ENCODE results near the gene UGT1A5. TPM values are rescaled to one million over a fixed set of nuclear protein-coding genes. Genes with fewer than 3 reads are reported as not detected.

UGT1A5 gene
- total and polyA plus RNA-seq, 2 of the 4 experiments (the other 2 are of a cell fraction): not detected

DNA sequence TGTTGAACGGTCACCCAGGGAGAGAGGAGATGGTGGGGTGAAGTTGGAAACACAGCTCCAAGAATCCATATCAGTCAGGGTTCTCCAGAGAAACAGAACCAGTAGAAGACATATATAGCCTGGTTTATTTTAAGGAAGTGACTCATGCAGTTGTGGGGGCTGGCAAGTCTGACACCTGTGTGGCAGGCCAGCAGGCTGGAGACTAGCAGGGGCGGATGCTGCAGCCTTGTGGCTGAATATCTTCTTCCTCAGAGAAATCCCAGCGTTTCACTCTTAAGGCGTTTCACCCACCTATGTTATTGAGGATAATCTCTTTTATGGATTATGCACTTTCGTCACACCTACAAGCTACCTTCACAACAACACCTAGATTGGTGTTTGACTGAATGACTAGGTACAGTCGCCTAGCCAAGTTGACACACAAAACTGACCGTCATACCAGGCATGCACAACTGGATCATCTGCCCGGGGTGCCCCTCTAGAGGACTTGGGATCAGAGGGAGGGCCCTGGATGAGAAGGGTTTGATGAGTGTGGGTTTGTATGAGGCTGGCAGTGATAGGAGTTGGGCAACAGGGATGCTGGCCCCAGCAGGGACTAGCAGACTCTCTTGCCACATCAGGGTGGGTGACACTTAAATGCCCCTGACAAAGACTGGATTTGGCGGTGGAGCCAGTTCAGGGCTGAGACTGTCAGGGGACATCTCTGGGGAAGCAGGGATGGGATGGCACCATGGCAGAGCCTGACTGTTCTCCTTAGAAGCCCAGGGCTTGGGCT lies 88.8 kb downstream of the UGT1A5 start:
- Histone ChIP-seq H3K9ac (ENCODE audit: low read depth, low read length) (no peak overlapping the region), H3K27me3 (ENCODE audit: control insufficient read depth, insufficient read depth, low read length) (peaks cover 19% of the 10 kb centered on the region), H2BK20ac (ENCODE audit: low read depth, low read length) (no peak overlapping the region), H3K9me1 (ENCODE audit: insufficient read depth, low read length) (no peaks in the 10 kb centered on the region), H4K20me1 (ENCODE audit: insufficient read depth, low read length) (no peaks in the 10 kb centered on the region), H3K79me1 (ENCODE audit: low read depth in 1 of 2, low read length in 2 of 2) (no peaks in the 10 kb centered on the region), H4K5ac (ENCODE audit: low read depth, low read length) (no peak overlapping the region), H2BK120ac (ENCODE audit: low read depth, low read length) (no peak overlapping the region), H3K4ac (ENCODE audit: low read depth, low read length) (no peak overlapping the region), H3K4me1 (ENCODE audit: control insufficient read depth, insufficient read depth, low read length) (no peaks in the 10 kb centered on the region), H2BK5ac (ENCODE audit: low read depth, low read length, poor library complexity, severe bottlenecking) (no peak overlapping the region), H3K4me2 (ENCODE audit: low read depth, low read length) (no peak overlapping the region), H3K14ac (replicated peaks; ENCODE audit: low read depth, low read length) (no peak overlapping the region), H3K4me3 (ENCODE audit: insufficient read depth, low read depth, low read length) (no peak overlapping the region), H2AFZ (replicated peaks; ENCODE audit: low read length, poor library complexity) (peak overlapping the region; percentile 27), H3K36me3 (ENCODE audit: control insufficient read depth, insufficient read depth, low read length) (no peaks in the 10 kb centered on the region), H3K18ac (ENCODE audit: low read depth, low read length) (no peak overlapping the region), H3K56ac (ENCODE audit: extremely low read depth, insufficient read depth, low read length) (no peak overlapping the region), H3K27ac (ENCODE audit: insufficient read depth, low read length) (no peak overlapping the region), H3K9me3 (ENCODE audit: control insufficient read depth, insufficient read depth, low read length) (no peaks in the 10 kb centered on the region; the same call in 1 of the 2 replicates), H2BK15ac (ENCODE audit: low read depth, low read length) (no peak overlapping the region), H4K8ac (ENCODE audit: low read depth in 2 of 2, low read length in 2 of 2) (no peak overlapping the region), H4K91ac (ENCODE audit: insufficient read depth, low read depth, low read length) (no peak overlapping the region), H2AK5ac (ENCODE audit: low read depth, low read length) (no peak overlapping the region), H3K23ac (ENCODE audit: low read depth, low read length) (no peak overlapping the region), H2AK9ac (replicated peaks; ENCODE audit: low read depth, low read length, poor library complexity) (no peak overlapping the region)
- dilution Hi-C loops (cut with HindIII; ENCODE audit: low sequenced_read_pairs, unreplicated experiment) (no loop called here), in situ Hi-C loops (cut with MboI; ENCODE audit: low sequenced_read_pairs) (no loop called here), intact Hi-C loops (cut with micrococcal nuclease) (no loop called here)
- ChIA-PET POLR2A (ENCODE audit: unreplicated experiment) (no interaction called here), CTCF (no interaction called here)
- TF ChIP-seq RFX5 (IDR thresholded peaks at IDR 0.05; ENCODE audit: low read depth, low read length): no peak
- TF ChIP-seq, protein P1, sequence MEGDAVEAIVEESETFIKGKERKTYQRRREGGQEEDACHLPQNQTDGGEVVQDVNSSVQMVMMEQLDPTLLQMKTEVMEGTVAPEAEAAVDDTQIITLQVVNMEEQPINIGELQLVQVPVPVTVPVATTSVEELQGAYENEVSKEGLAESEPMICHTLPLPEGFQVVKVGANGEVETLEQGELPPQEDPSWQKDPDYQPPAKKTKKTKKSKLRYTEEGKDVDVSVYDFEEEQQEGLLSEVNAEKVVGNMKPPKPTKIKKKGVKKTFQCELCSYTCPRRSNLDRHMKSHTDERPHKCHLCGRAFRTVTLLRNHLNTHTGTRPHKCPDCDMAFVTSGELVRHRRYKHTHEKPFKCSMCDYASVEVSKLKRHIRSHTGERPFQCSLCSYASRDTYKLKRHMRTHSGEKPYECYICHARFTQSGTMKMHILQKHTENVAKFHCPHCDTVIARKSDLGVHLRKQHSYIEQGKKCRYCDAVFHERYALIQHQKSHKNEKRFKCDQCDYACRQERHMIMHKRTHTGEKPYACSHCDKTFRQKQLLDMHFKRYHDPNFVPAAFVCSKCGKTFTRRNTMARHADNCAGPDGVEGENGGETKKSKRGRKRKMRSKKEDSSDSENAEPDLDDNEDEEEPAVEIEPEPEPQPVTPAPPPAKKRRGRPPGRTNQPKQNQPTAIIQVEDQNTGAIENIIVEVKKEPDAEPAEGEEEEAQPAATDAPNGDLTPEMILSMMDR (conservative IDR thresholded peaks at IDR 0.05; ENCODE audit: low read depth, low read length): 0 out of 2 replicates have a peak, but pooled peaks have one; percentile 11
- no TSS peak for BruUV-seq (replicated peaks)
- peak; percentile 49; the same call in 1 of the 2 replicates for ATAC-seq (ENCODE audit: low read depth)
- DNase-seq: peak; percentile 55
- WGBS, 2 experiments (ENCODE audit: extremely low coverage in 2 of 2, insufficient read length in 1 of 2): 90% methylated on average over 2 of the region's 9 CpGs; no CpG with 5 or more reads in 1 of the 2 experiments
